GM03348 (cell line): Measurements from ENCODE around the gene CYP26B1.
A peak's percentile ranks its signal among the peaks of the same experiment; 100 is the strongest.

Experiments
- DNase-seq: peaks from one replicate; pipeline ENCODE4 v3.0.0; 2012; ENCODE audit warnings: low spot score

The CYP26B1 gene

DNA sequence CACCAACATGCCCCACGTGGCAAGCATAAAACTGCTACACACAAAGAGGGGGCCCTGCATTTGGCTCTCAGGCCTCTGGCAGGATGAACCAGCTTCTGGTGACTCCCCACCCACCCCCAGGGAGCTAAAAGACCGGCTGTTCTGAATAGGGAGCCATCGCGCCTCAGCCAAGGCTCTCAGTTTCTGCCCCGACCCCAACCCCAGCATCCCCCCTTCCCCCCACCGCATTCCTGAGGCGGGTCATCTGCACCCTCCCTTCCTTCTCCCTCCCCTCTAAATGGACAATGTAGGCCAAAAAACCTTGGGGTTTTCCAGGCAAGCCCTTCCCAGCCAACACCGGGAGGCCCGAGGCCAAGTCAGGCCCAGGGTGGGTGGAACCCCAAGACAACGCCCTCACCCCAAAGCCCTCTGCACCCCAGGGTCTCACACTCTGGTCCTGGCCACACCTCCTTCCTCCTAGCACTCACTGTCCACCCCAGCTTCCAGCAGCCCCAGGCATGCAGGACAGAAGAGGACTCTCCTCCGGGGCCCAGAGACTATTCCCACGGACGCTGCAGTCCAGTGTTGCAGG is 5.7 kb downstream of the CYP26B1 start:
- no peak for DNase-seq

DNA sequence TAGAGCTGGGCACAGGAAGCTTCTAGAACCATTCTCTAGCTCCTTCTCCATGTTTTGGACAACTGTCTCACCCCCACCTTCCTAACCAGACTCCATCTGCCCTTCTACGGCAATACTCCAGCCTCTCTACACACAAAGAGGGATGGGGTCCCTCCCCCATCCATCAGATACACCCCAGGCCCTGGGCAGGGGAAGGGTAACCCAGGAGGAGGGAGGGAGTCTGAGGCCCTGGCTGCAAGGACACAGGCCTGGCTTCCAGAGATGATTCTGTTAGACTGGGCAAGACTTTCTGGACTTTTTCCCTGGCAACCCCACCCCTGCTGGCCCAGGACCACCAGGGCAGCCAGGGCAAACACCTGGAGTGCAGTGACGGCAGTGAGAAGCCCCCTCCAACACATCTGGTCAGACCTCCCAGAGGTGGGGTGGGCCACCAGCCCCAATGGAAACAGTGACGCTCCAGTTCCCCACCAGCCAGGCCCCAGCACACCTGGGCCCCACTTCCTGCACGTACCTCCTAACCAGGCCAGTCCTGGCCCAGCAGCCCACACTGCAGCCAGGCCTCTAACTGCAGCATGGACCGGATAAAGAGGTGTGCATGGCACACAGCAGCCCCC is 6.5 kb downstream of the CYP26B1 start:
- DNase-seq = no peak

DNA sequence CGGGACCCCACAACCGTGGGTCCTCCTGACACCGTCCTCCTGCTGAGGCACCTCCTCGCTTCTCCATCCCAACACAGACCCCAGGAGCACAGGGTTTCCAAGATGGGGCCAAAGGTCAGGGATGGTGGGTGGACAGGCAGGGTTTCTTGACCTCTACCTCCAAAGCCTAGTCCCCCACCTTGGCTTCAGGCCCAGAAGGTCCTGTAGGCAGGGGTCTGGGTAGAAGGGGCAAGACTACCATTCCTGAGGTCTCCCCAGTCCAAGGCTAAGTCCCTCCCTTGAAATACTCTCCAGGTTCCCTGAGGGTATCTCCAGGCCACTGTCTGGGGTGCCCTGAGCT is 7.1 kb downstream of the CYP26B1 start:
- DNase-seq = no peak

- no peak for DNase-seq
These were observed 7.6 kb downstream of the CYP26B1 start for GRCh38 chr2:72139874-72140620.

GRCh38 chr2:72139471-72139873 is 8.2 kb downstream of the CYP26B1 start:
- no peak for DNase-seq

GRCh38 chr2:72138921-72139381 is 8.7 kb downstream of the CYP26B1 start:
- DNase-seq = no peak

GRCh38 chr2:72138011-72138881 is 9.4 kb downstream of the CYP26B1 start:
- no peak for DNase-seq

- peak; percentile 91 for DNase-seq
These were observed 10.1 kb downstream of the CYP26B1 start for GRCh38 chr2:72137498-72138010.

GRCh38 chr2:72136933-72137497 is 10.6 kb downstream of the CYP26B1 start:
- no peak for DNase-seq

- no peak for DNase-seq
These were observed 11.3 kb downstream of the CYP26B1 start for GRCh38 chr2:72136331-72136730.

GRCh38 chr2:72135921-72136320 is 11.7 kb downstream of the CYP26B1 start:
- DNase-seq = no peak

- DNase-seq = no peak
These were observed 12.5 kb downstream of the CYP26B1 start for GRCh38 chr2:72134997-72135800.

GRCh38 chr2:72134408-72134996 is 13.2 kb downstream of the CYP26B1 start:
- DNase-seq = no peak

DNA sequence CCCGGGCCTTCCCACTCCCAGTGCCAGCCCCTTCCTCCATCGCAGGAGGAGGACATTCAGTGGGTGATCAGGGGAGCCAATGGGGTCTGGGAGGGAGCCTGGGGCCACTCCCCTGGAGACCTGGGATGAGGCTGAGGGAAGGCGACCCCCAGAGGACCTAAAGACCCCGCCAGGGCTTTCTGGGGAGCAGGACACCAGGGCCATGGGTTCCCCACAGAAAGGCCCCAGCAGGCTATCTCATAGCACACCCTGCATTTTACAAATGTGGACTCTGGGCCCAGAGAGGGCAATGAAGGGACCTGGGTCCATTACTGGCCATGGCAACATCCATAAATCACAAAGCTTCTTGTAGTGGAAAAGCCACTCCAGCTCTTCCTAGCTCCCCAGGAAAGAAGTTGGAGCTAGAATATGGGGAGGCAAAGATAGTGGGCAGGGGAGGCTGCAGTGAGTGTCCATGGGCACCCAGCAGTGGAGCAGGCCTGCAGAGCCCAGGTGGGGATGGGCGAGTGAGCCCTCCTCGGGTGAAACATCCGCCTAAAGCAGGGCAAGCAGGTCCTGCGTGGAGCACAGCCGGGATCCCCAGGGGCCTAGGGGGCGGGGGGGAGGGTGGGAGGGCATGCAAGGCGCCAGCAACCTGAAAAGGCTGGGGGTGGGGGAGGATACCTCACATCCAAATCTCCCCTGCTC is 13.8 kb downstream of the CYP26B1 start:
- DNase-seq = no peak

GRCh38 chr2:72132981-72133720 is 14.5 kb downstream of the CYP26B1 start:
- DNase-seq = no peak

GRCh38 chr2:72131916-72132841 is 15.5 kb downstream of the CYP26B1 start:
- no peak for DNase-seq

DNA sequence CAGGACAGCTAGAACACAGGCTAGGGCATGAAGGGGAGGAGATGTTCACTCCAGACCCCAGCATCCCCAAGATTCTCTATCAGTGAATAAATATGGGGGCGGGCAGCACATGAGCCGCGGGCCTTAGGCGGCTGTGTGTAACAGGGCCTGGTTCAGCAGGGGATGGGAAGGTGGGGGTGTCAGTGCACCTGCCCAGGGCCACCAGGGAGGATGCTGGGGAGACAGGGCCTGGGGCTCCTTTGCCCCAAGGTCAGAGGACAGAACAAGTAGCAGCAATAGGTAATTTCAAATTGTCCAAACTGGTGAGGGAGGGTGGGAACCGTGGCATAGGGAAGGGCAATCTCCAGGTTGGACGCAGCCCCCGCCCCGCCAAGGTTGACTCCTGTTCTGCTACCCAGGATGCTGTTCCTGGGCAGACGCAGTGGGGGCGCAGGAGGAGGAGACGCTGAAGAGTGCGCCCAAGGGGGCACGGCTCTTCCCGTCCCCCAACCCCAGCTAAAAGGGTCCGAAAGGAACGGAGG is 16.2 kb downstream of the CYP26B1 start:
- DNase-seq = no peak
